Measurements from ENCODE around the gene DKC1.
"Not testable (repeated sequence)": the region's sequence is repeated elsewhere in the genome, so short reads cannot be mapped to it uniquely, and the experiment has no call there.

Gene DKC1

GRCh38 chrX:154822029-154822428, 59.4 kb downstream of the DKC1 start:
- peak in 1 of 2 experiments; percentile 16 for DNase-seq

- no peak for DNase-seq
Observed at GRCh38 chrX:154824638-154825037, 62.0 kb downstream of the DKC1 start.

GRCh38 chrX:154825586-154825985, 62.9 kb downstream of the DKC1 start:
- not testable (repeated sequence) for DNase-seq
